Hindlimb muscle (tissue), 1 donor: ENCODE data around the gene LYVE1. TPM values are rescaled to one million over a fixed set of nuclear protein-coding genes. Genes with fewer than 3 reads are reported as not detected.
A peak's percentile ranks its signal among the peaks of the same experiment; 100 is the strongest.

Experiments
- DNase-seq: peaks from one replicate; pipeline ENCODE4 v3.0.0-alpha.2; 2013
- polyA plus RNA-seq: library from polyadenylated mRNA; unstranded; fragments of 120-200 nt; gene quantifications from one replicate; pipeline ENCODE4 v1.2.1, GENCODE V29; 2013; ENCODE audit not compliant: insufficient read length

Gene LYVE1
- polyA plus RNA-seq, 1 donor, result 55.4 TPM

DNA sequence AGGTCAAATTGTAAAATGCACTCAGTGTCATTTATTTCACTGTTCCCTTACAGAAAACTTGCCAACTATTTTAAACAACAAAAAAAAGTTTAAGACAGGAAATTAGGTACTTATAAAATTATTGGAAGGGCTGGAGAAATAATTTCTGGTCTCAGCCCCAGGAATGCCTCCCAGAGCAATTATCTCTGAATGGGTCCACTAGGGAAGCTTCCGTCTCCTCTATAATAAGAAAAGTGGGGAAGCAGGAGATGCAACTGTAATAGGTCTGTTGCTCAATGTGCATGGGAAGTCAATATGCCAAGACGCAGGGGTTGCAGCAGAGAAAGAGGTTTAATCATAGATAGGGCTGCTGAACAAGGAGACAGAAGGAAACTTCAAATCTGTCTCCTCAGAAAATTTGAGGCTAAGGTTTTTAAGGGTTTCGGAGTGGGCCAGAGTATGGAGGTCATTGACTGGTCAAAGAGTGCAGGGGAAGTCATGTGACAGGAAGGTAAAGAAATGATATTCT is 16.6 kb downstream of the LYVE1 start:
- DNase-seq, result no peak

GRCh38 chr11:10551290-10551592 is 17.2 kb downstream of the LYVE1 start:
- DNase-seq, result no peak

DNA sequence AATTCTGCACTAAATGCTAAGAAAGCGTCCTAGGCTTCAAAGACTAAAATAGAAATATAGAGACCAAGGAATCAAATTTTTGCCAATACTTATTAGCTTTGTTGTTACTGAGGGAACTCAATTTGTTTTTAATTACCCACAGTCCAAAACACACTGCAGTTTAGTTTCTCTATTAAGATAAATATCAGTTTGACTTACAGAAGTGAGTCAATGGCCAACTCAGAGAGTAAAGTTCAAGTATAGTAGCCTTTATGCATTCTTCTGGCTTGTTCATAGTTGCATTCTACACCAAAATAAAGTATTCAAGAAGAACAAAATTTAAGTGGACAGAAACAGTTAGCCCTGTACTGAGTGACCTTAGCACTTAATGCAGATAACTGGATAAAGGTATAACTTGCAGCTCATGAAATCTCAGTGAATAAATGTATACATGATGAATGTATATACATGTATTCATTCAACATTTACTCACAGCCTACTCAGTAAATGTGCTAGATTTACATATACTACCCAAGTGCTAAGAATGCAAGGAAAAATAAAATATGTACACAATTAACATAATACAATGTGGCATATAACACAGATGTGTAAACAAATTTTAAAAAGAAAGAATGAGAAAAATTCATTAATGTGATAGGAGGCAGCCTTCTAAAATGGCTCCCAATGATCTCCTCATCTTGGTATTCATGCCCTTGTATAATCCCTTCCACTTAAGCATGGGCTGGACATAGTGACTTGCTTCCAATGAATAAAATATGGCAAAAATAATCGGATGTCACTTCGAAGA is 17.8 kb downstream of the LYVE1 start:
- no peak for DNase-seq

DNA sequence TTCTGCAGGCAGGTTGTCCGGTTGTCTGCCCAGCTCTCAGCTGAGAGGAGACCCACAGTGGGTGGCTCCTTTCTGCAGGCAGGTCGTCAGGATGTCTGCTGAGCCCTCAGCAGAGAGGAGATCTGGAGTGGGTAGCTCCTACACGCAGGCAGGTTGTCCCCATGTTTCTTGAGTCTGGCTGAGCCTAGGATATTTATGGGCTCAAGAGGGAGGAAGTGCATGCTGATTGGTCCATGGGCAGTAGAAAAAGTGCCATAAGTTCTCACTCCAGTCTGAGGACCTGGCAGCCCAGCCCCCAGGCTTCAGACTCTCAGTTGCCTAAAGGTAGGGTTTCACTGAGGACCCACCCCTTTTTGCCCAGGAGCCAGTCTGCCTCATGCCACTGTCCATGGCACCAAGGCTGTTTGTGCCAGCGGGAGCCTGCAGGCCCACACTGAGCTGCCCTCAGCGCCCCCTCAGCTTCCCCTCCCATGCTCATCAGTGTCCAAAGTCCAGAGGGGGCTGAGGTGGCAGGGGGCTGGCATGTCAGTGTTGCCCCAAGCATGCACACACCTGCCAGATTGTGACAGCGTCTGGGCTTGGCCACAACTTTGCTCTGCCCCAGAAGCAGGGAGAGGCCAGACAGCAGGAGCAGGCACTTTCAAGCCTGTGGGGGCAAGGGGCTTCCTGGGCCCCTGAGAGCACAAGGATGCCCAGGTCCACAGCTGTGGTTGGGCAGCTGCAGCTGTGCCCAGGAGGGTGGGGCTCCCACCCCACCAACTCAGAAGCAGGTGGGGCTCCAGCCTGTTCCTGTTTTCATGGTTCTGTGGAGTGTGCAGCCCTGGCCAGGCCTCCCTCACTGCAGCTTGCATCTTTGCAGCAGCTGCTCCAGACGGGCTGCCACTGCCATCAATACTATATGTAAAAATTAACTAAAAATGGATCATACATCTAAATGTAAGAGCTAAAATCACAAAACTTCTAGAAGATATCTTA is 23.7 kb downstream of the LYVE1 start:
- DNase-seq, result no peak

DNA sequence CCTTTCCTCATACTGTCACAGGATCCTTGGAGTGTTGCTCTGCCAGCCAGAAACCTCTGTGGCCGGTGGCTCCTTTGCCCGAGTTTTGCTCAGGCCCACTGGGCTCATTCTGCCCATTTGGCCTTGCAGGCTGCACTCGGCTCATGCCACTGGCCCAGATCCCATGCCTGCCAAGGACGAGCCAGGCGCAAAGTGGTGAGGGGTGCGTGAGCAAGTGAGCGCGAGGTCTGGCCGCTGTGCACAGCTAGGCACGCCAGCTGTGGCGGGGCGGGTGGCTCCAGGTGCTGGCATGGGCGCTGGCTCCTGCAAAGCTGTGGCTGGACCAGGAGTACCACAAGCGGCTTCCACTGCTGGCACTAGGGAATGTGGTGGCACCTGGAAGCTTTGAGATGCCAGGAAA is 24.7 kb downstream of the LYVE1 start:
- no peak for DNase-seq

GRCh38 chr11:10542776-10543175 is 25.7 kb downstream of the LYVE1 start:
- DNase-seq, result no peak

DNA sequence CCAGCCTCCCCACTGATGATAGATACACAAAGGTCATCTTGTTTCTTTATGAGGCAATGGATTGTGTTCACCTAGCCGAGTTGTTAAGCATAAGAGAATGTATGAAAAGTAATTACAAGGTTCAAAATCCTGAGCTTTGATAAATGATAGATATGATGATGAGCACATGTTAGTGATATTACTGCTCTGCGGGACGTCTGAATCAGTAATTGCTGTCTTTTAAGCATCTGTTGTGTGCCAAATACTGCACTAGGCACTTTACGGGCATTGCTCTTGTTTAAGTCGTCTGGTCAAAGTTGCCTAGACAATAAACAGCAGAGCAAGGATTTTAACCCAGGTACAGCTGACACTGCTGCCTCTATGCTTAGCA is 26.9 kb downstream of the LYVE1 start:
- DNase-seq, result no peak

DNA sequence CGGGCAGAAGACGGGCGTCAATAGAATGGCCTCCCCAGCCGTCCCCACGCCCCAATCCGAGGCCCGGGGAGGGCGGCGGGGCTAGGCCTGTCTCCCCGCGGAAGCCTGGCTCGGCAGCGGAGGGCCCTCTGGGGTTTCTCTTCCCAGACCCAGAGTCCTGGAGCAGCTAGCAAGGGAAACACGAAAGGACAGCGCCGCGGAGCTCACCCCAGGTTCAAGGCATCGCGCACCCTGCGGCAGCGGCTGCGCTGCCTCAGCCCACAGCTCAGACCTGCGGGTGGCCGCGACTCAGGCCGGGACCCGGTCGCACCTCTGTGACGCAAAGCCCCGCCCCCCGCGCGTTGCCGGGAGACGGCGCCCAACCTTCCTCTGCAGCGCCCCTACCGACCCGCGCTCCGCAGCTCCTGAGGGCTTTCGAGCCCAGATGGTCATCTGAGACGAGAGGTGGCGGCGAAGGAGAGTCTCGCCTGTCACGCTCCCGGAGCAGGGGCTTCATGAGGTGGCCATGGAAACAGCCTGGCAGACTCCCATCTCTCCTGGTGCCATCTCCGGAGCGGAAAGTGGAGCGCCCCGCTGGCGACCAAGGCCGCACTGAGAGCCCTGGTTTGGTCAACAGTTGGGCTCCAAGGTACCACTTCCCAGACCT is 27.4 kb downstream of the LYVE1 start, which contains the start of gene RNF141:
TSS of gene RNF141 (minus strand) at position 273 of the 646 bp plus-strand sequence. CDS start 7,029 bp downstream, outside the sequence.
- peak; percentile 96 for DNase-seq

GRCh38 chr11:10540546-10540914 is 27.9 kb downstream of the LYVE1 start:
- no peak for DNase-seq

DNA sequence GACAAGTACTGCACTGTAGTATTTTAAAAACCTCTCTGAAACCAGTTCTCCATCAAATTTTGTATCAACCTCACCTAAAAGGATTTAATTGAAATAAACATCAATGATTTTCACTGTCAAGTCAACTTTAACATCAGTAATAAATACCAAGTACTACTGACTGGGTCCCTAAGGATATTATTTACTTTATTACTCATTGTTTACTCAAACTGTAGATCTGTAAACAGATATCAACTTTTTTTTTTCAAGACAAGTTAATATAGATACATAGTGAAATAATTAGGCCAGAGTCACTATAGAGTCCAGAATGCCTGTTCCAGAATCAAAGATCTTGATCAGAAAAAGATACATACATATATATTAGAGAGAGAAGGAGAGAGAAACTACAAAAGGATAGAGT is 29.1 kb downstream of the LYVE1 start:
- DNase-seq, result no peak

GRCh38 chr11:10538924-10539323 is 29.5 kb downstream of the LYVE1 start:
- no peak for DNase-seq

DNA sequence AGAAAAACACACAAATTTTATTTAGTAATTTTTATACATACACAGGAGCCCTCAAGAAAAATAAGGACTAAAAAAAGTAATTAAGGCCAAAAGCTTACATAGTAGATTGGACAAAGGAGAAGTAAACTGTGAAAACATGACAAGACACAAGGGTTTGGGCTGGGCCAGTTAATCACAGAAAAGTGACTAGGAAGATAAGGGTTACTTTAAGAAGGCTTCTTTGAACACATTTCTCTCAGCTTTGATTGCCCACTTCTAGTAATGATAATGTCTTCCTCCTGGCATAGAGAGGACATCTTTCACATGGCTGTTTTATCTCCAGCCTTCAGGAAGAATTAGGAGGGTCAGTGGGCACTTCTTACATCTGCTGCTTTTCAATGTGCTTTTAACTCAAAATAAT is 30.9 kb downstream of the LYVE1 start:
- no peak for DNase-seq

- DNase-seq, result no peak
Observed at GRCh38 chr11:10534316-10534715, 34.1 kb downstream of the LYVE1 start.

DNA sequence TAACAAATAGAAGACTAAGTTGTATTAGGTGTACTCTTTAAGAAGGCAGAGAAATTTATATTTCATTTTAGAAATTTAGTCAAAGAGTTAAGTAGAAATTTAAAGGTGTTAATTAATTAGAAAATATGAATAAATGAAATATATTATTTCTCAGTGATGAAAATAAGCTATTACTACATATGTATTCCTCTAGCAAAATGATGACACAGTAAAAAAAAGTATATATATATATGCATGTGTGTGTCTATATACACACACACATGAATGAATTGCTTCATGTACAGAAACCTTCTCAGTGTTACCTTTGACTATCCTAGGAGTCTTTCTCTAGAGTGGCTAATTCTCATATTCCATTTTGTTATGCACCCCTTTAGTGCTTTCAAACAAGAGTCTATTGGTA is 35.1 kb downstream of the LYVE1 start:
- DNase-seq, result no peak

DNA sequence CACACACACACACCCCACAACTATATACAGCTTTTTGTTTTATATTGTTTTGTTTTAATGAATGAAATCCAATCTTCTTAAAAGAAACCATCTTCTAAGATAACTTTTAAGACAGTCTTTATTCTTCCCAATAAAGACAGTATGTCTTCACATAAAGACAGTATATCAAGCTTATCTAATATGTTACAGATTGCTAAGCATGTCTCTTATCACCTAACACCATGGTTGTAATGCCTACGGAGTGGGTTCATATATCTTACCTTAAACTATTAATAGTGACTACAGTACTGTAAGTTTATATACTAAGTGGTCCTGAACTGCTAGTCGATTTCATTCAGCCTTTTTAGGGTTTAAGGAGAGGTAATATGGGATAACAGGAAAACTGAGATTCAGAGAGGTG is 35.9 kb downstream of the LYVE1 start:
- DNase-seq, result no peak

- DNase-seq, result no peak
Observed at GRCh38 chr11:10529279-10529678, 39.2 kb downstream of the LYVE1 start.

DNA sequence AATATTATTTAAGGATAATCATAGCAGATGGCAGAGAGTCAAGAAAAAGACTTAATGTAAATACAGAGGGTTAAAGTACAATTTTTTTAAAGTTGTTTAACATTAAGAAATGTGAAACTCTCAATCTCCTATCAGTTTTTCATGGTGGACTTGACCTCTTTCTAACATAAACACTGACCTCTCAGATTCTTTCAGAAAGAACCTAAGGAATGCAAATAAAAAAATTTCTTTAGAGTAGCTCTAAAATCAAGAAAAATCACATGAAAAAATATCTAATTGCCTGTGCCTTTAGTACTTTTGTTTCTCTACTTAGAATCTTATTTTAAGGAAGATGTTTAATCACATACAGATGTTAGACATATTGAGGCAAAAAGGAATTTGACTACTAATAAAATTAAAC is 40.3 kb downstream of the LYVE1 start:
- no peak for DNase-seq

DNA sequence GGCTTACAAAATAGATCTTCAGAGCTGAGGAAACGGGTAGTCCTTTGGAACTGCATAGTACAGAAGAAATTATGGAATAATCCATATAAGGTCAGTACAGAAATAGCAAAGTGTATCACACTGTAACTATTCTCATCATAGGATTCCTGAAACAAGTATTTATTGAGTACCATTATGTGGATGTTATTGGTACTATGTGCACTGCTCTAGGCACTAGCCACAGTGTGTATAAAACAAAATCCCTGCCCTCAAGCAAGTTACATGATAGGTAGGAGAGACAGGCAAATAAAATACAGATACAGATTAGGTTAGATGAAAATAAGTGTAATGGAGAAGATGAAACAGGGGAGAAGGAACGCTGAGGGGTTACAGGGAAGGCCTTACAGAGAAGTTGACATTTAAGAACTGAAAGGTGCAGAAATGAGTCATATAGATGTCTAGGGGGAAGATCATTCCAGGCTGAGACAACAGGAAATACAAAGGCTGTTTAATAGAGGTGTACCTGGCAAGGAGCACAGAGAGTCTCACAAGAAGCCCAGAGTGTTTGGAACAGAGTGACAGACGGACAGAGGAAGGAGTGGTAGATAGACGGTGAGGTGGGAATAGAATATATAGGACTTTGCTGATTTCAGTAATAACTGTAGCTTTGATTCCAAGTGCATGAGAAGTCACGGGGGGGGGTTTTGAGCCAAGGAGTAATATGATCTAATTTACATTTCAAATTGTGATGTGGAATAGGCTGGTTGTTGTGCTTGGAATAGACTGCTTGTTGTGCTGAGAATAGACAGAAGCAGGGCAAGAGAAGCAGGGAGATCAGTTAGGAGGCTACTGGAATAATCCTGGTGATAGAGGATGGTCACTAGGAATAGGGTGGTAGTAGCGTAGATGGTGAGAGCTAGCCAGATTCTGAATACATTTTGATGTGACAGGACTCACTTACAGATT is 41.2 kb downstream of the LYVE1 start:
- no peak for DNase-seq

GRCh38 chr11:10524471-10524870 is 44.0 kb downstream of the LYVE1 start:
- no peak for DNase-seq

- DNase-seq, result no peak
Observed at GRCh38 chr11:10522921-10523320, 45.5 kb downstream of the LYVE1 start.

DNA sequence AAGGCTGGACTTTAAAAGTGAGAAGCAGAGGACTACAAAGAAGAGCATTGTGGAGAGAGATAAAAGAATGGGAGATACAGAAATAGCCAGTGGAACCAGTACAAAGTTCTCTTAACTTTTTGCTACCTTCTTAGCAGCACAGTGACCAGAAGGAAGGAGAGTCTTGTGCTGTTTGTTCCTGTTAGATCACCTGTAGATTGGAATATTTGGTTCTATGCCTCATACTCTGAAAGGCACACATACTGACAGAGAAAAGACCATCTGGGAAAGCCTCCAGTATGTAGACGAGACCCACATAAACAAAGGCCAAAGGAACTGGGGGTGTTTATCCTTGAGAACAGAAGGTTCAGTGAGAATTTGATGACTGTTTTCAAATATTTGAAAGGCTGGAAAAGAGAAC is 46.2 kb downstream of the LYVE1 start:
- DNase-seq, result no peak

DNA sequence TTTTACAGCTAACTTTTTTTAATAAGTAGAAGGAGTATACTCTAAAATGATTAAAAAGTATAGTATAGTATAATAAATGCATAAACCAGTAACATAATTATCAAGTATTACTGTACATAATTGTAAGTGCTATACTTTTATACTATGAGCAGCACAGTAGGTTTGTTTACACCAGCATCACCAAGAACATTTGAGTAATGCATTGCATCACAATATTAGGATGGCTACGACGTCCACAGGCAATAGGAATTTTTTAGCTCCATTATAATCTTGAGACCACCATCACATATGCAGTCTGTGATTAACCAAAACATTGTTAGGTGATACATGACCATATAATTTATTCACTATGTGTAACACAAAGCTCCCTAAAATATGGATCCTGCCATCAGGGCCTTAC is 47.9 kb downstream of the LYVE1 start:
- DNase-seq, result no peak
